H1 (cell line): ENCODE measurements around the gene RIMBP2. TPM values are rescaled to one million over a fixed set of nuclear protein-coding genes. Genes with fewer than 3 reads are reported as not detected.

Experiments used
- CTCF ChIA-PET: fragments of 300-600 bp; sonication (Branson Sonifier 250); formaldehyde crosslinking; loops from one replicate; lab custom pipeline; 2021; ENCODE audit not compliant: partially characterized antibody; lab: Charles Lee
- POLR2A ChIA-PET: fragments of 300-600 bp; sonication (Branson Sonifier 250); formaldehyde crosslinking; loops from one replicate; lab custom pipeline; 2021; ENCODE audit warnings: inconsistent platforms; ENCODE audit not compliant: partially characterized antibody; lab: Charles Lee
- DNase-seq, 2 experiments: peaks; one replicate each; pipeline versions ENCODE4 v3.0.0 to v3.0.0-alpha.2; 2010 to 2022; ENCODE audit warnings: low spot score in 2 of 2, low read depth in 1 of 2, mixed read lengths in 1 of 2
- FAIRE-seq: peaks from 2 replicates; lab custom pipeline; 2011; peaks lifted over from hg19 to GRCh38; lab: Jason Lieb, UNC
- H2AFZ ChIP-seq: 2 replicates; pipeline ENCODE4 v1.8.1; 2012; ENCODE audit warnings: low read length, inconsistent platforms
- H2AK5ac ChIP-seq: 2 replicates; pipeline ENCODE4 v1.6.1; 2013; ENCODE audit warnings: low read depth, low read length
- H2BK120ac ChIP-seq: replicated peaks from 2 replicates; pipeline ENCODE3; 2013; ENCODE audit warnings: low read depth, low read length, inconsistent platforms
- H2BK12ac ChIP-seq: 2 replicates; pipeline ENCODE4 v1.6.1; 2013; ENCODE audit warnings: low read depth, low read length
- H2BK15ac ChIP-seq: 2 replicates; pipeline ENCODE4 v1.6.1; 2013; ENCODE audit warnings: low read length
- H2BK20ac ChIP-seq: 2 replicates; pipeline ENCODE4 v1.6.1; 2013; ENCODE audit warnings: low read length
- H2BK5ac ChIP-seq: 2 replicates; pipeline ENCODE4 v1.6.1; 2013; ENCODE audit warnings: low read depth, low read length
- H3K14ac ChIP-seq: 2 replicates; pipeline ENCODE4 v1.6.1; 2013; ENCODE audit warnings: inconsistent platforms; ENCODE audit not compliant: insufficient read length
- H3K18ac ChIP-seq: 2 replicates; pipeline ENCODE4 v1.6.1; 2013; ENCODE audit warnings: low read length; ENCODE audit errors: extremely low read depth
- H3K23ac ChIP-seq: 2 replicates; pipeline ENCODE4 v1.6.1; 2013; ENCODE audit warnings: inconsistent platforms; ENCODE audit not compliant: insufficient read length
- H3K23me2 ChIP-seq: 2 replicates; pipeline ENCODE4 v1.6.1; 2013; ENCODE audit warnings: low read depth, low read length
- H3K27ac ChIP-seq: 2 replicates; pipeline ENCODE4 v1.6.1; 2011; ENCODE audit warnings: low read depth, low read length, inconsistent platforms
- H3K27me3 ChIP-seq, 4 experiments: replicated peaks in 1 of 4; 1 replicate in 1 of 4; 2 replicates in 3 of 4; pipeline versions ENCODE4 v1.6.1 to v1.8.1; 2011 to 2013; ENCODE audit warnings: low read length in 3 of 4, mild to moderate bottlenecking in 3 of 4, inconsistent platforms in 2 of 4, mixed read lengths in 2 of 4, moderate library complexity in 1 of 4; ENCODE audit not compliant: control insufficient read depth in 3 of 4, insufficient read depth in 3 of 4; ENCODE audit errors: extremely low read depth in 1 of 4
- H3K36me3 ChIP-seq, 4 experiments: 2 replicates each; pipeline versions ENCODE4 v1.6.1 to v1.8.1; 2011 to 2013; ENCODE audit warnings: mild to moderate bottlenecking in 4 of 4, low read length in 3 of 4, moderate library complexity in 2 of 4, control low read depth in 1 of 4, inconsistent platforms in 1 of 4; ENCODE audit not compliant: insufficient read depth in 4 of 4, control insufficient read depth in 2 of 4
- H3K4ac ChIP-seq: replicated peaks from 2 replicates; pipeline ENCODE3; 2013; ENCODE audit warnings: low read length, low read depth, mixed read lengths, inconsistent platforms; ENCODE audit not compliant: insufficient read length
- H3K4me1 ChIP-seq, 4 experiments: replicated peaks in 1 of 4; 1 replicate in 1 of 4; 2 replicates in 3 of 4; pipeline versions ENCODE4 v1.6.1 to v1.8.1; 2011 to 2013; ENCODE audit warnings: low read length in 3 of 4, inconsistent platforms in 2 of 4, mixed read lengths in 1 of 4; ENCODE audit not compliant: insufficient read depth in 4 of 4, control insufficient read depth in 3 of 4
- H3K4me2 ChIP-seq, 2 experiments: 2 replicates each; pipeline versions ENCODE4 v1.6.1 to v1.8.1; 2011 to 2013; ENCODE audit warnings: low read depth in 2 of 2, low read length in 2 of 2, control low read depth in 1 of 2, inconsistent platforms in 1 of 2, mild to moderate bottlenecking in 1 of 2; ENCODE audit not compliant: insufficient read depth in 1 of 2
- H3K4me3 ChIP-seq, 4 experiments: fragments of 200-600, 300-600 bp in 1 of 4; sonication (generic), shearing (Covaris generic), sonication (Bioruptor Twin) in 1 of 4; 2 replicates each; pipeline versions ENCODE4 v1.5.1 to v1.8.1; 2011 to 2016; ENCODE audit warnings: low read length in 4 of 4, low read depth in 3 of 4, control low read depth in 2 of 4, inconsistent platforms in 2 of 4, mild to moderate bottlenecking in 2 of 4, mixed read lengths in 1 of 4, moderate library complexity in 1 of 4; ENCODE audit not compliant: insufficient read depth in 2 of 4; ENCODE audit errors: extremely low read depth in 1 of 4
- H3K56ac ChIP-seq: replicated peaks from 2 replicates; pipeline ENCODE3; 2013; ENCODE audit warnings: low read depth, mild to moderate bottlenecking, mixed read lengths, low read length, inconsistent platforms; ENCODE audit not compliant: insufficient read length
- H3K79me1 ChIP-seq: 2 replicates; pipeline ENCODE4 v1.6.1; 2013; ENCODE audit warnings: low read depth, low read length, control low read depth
- H3K79me2 ChIP-seq, 2 experiments: 2 replicates each; pipeline versions ENCODE4 v1.6.1 to v1.8.1; 2012 to 2013; ENCODE audit warnings: low read length in 2 of 2, mild to moderate bottlenecking in 2 of 2, inconsistent platforms in 1 of 2; ENCODE audit not compliant: insufficient read depth in 2 of 2, control insufficient read depth in 1 of 2
- H3K9ac ChIP-seq, 4 experiments: replicated peaks in 1 of 4; 1 replicate in 1 of 4; 2 replicates in 3 of 4; pipeline versions ENCODE4 v1.6.1 to v1.8.1; 2011 to 2013; ENCODE audit warnings: low read depth in 3 of 4, low read length in 3 of 4, control low read depth in 2 of 4, mild to moderate bottlenecking in 2 of 4, moderate library complexity in 2 of 4, inconsistent platforms in 1 of 4; ENCODE audit errors: extremely low read depth in 1 of 4
- H3K9me3 ChIP-seq, 2 experiments: 2 replicates each; pipeline versions ENCODE4 v1.6.1 to v1.8.1; 2012 to 2013; ENCODE audit warnings: mild to moderate bottlenecking in 2 of 2, moderate library complexity in 2 of 2, control low read depth in 1 of 2, inconsistent platforms in 1 of 2, low read depth in 1 of 2, low read length in 1 of 2, mixed read lengths in 1 of 2; ENCODE audit not compliant: insufficient read depth in 2 of 2
- H4K20me1 ChIP-seq, 2 experiments: replicated peaks in 1 of 2; 2 replicates each; pipeline versions ENCODE3 to v1.8.1; 2011 to 2013; ENCODE audit warnings: inconsistent platforms in 2 of 2, low read length in 2 of 2, mild to moderate bottlenecking in 1 of 2; ENCODE audit not compliant: insufficient read depth in 2 of 2, control insufficient read depth in 1 of 2
- H4K5ac ChIP-seq: 2 replicates; pipeline ENCODE4 v1.6.1; 2013; ENCODE audit warnings: low read length, low read depth, mixed read lengths, inconsistent platforms; ENCODE audit not compliant: insufficient read length
- H4K8ac ChIP-seq: 2 replicates; pipeline ENCODE4 v1.8.0; 2013; ENCODE audit warnings: mild to moderate bottlenecking, moderate library complexity, low read length, inconsistent platforms; ENCODE audit not compliant: insufficient read depth; ENCODE audit errors: extremely low read depth
- H4K91ac ChIP-seq: replicated peaks from 2 replicates; pipeline ENCODE3; 2013; ENCODE audit warnings: low read length, mixed read lengths, inconsistent platforms; ENCODE audit not compliant: insufficient read length
- EGR1 ChIP-seq: IDR thresholded peaks from 2 replicates; pipeline ENCODE4 v1.6.1; 2011; ENCODE audit warnings: low read depth, low read length, borderline replicate concordance
- FOSL1 ChIP-seq: IDR thresholded peaks from 2 replicates; pipeline ENCODE4 v1.6.1; 2011; ENCODE audit warnings: mild to moderate bottlenecking, low read depth, low read length, moderate library complexity; ENCODE audit not compliant: insufficient read depth
- KDM5A ChIP-seq: fragments of 200-600 bp; IDR thresholded peaks from 2 replicates; pipeline ENCODE4 v1.7.1; 2012; ENCODE audit warnings: mild to moderate bottlenecking, low read length, inconsistent platforms, mixed read lengths
- MAFK ChIP-seq: IDR thresholded peaks from 2 replicates; pipeline ENCODE4 v1.6.1; 2012; ENCODE audit warnings: low read depth, mild to moderate bottlenecking, improper control_type of control experiment, low read length
- PHF8 ChIP-seq: fragments of 200-600 bp; sonication (generic); conservative IDR thresholded peaks from 2 replicates; pipeline ENCODE4 v1.7.1; 2012; ENCODE audit warnings: low read depth, mild to moderate bottlenecking, inconsistent platforms, low read length, moderate library complexity
- TCF12 ChIP-seq: IDR thresholded peaks from 2 replicates; pipeline ENCODE4 v1.6.1; 2011; ENCODE audit warnings: low read depth, mild to moderate bottlenecking, low read length
- USF2 ChIP-seq: IDR thresholded peaks from 2 replicates; pipeline ENCODE4 v1.6.1; 2011; ENCODE audit warnings: low read length, improper control_type of control experiment
- WGBS, 2 experiments: shearing (Covaris generic) in 1 of 2; methylation state at CpG; one replicate each; pipeline versions ENCODE4 v1.1.6 to v1.1.7; 2013 to 2015; ENCODE audit warnings: low lambda C conversion rate in 2 of 2, mixed read lengths in 2 of 2, inconsistent platforms in 1 of 2, low coverage in 1 of 2, missing lambda C conversion rate in 1 of 2; ENCODE audit not compliant: insufficient replicate concordance in 2 of 2, insufficient coverage in 1 of 2, insufficient read length in 1 of 2; ENCODE audit errors: extremely low coverage in 1 of 2, missing lambda C conversion rate in 1 of 2; 5-methylcytosine and 5-hydroxymethylcytosine counted together
- polyA plus RNA-seq, 7 experiments: library from polyadenylated mRNA; depleted of rRNA in 3 of 7; stranded (reverse) in 5 of 7; unstranded in 2 of 7; fragments of >200 nt in 5 of 7; fragments of 200-250 nt in 2 of 7; gene quantifications; 1 replicate in 5 of 7; 2 replicates in 1 of 7; 4 replicates in 1 of 7; pipeline versions ENCODE4 v1.2.1 to v1.2.3, GENCODE V29; 2011 to 2013; ENCODE audit warnings: missing spikeins in 2 of 7, mixed read lengths in 2 of 7
- total RNA-seq: library from RNA; stranded (reverse); fragmentation: NEBNext Ultra II Directional; extraction: Animal tissue kit (Norgen Biotek cat#: 25700); gene quantifications from 2 replicates; pipeline ENCODE4 v1.2.1, GENCODE V29; 2021
- TF ChIP-seq, protein P1 (sequence below): IDR thresholded peaks from 2 replicates; pipeline ENCODE4 v1.6.1; 2012; ENCODE audit warnings: inconsistent platforms
- TF ChIP-seq, protein P2 (sequence below): IDR thresholded peaks from 2 replicates; pipeline ENCODE4 v1.6.1; 2011; ENCODE audit warnings: low read depth, mild to moderate bottlenecking, low read length; ENCODE audit not compliant: insufficient read depth

The RIMBP2 gene
- total and polyA plus RNA-seq, 2 of the 8 experiments (the other 6 are each of a cell fraction or from before 2014, with no cell fraction given): 0.18 to 0.65 TPM

- Histone ChIP-seq H3K23ac (no peak overlapping the region), H3K9me3 (peaks cover 0 to 2% of the 10 kb centered on the region in 2 experiments; a peak in 1 of 4 replicates), H3K4me3 (no peak overlapping the region), H3K36me3 (no peaks in the 10 kb centered on the region), H4K5ac (no peak overlapping the region), H3K9ac (no peak overlapping the region), H3K56ac (no peak overlapping the region), H3K23me2 (no peaks in the 10 kb centered on the region), H2AK5ac (no peak overlapping the region), H3K18ac (no peak overlapping the region), H3K4ac (no peak overlapping the region), H2BK12ac (no peak overlapping the region), H3K79me2 (no peaks in the 10 kb centered on the region), H2AFZ (0 out of 2 replicates have a peak overlapping the region, but pooled peaks have one; percentile 2), H4K91ac (no peak overlapping the region), H4K8ac (peak overlapping the region; percentile 28; the same call in 1 of the 2 replicates), H3K79me1 (no peaks in the 10 kb centered on the region), H3K14ac (no peak overlapping the region), H3K4me2 (no peak overlapping the region), H3K4me1 (peaks cover 3 to 4% (median 4%) of the 10 kb centered on the region in 4 experiments; a peak in 5 of 7 replicates), H4K20me1 (no peaks in the 10 kb centered on the region), H2BK20ac (no peak overlapping the region), H3K27me3 (peaks cover 0 to 2% (median 0%) of the 10 kb centered on the region in 4 experiments; a peak in 1 of 7 replicates), H2BK120ac (no peak overlapping the region), H3K27ac (no peak overlapping the region), H2BK15ac (no peak overlapping the region), H2BK5ac (no peak overlapping the region)
- TF ChIP-seq FOSL1 (no peak), MAFK (no peak), USF2 (no peak), EGR1 (no peak), PHF8 (no peak), TCF12 (no peak), KDM5A (no peak)
- TF ChIP-seq, protein P1, sequence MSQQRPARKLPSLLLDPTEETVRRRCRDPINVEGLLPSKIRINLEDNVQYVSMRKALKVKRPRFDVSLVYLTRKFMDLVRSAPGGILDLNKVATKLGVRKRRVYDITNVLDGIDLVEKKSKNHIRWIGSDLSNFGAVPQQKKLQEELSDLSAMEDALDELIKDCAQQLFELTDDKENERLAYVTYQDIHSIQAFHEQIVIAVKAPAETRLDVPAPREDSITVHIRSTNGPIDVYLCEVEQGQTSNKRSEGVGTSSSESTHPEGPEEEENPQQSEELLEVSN: no peak
- TF ChIP-seq, protein P2, sequence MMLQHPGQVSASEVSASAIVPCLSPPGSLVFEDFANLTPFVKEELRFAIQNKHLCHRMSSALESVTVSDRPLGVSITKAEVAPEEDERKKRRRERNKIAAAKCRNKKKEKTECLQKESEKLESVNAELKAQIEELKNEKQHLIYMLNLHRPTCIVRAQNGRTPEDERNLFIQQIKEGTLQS: no peak
- ChIA-PET POLR2A (no interaction called here), CTCF (interaction anchor here (0.7 kb wide), 1 partner anchor 156 kb away, joined by 3 read pairs; no protein-coding TSS in a partner anchor)
- FAIRE-seq (no peak), DNase-seq (no peak)
- WGBS, 2 experiments: 94% methylated on average over 30 of the region's 37 CpGs; no CpG with 5 or more reads in 1 of the 2 experiments
Measured at GRCh38 chr12:130649101-130650045, 66.7 kb downstream of the RIMBP2 start.
